Measurements from ENCODE around the gene GRM8.

The GRM8 gene

DNA sequence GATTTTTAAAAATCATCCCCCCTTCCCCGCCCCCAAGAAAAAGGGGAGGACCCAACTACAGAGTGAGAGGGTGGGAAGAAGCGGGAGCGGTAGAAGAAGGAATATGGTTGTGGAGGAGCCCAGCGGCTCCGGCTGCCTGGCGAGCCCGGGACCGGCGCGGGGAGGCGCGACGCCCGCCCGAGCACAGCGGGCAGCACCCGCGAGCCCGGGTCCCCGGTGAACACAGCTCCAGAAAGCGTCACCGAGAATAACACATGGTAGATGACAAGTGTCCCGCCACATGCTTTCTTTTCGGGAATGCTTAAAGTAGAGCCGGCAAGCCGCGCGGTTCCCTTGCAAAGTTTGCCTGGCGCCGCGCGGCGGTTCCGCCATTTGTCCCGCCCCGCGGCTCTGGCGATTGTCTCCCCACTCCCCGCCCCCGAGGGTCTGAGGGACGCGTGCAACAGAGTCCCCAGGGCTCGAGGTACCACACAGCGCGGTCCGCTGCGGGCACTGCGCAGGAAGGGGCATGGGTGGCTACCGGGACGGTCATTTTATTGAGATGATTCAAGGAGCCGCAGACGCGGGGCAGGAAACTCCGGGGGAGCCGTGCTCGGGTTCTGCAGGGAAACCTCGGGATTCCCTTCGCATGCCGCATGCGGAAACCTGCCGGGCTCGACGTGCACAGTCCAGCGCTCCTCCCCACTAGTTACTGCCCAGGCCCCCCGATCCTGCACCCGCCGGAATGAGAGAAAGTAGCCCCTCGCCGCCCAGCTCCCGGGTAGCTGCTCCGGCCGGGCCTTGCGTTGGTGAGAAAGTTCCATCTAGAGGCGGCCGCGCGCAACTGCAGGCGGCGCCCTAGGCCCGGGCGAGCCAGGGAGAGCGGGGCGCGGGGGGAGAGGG lies 781 bp upstream of the GRM8 start (continued):
- TF ChIP-seq ZBTB7A (tag by site-specific recombination; IDR thresholded peaks at IDR 0.05; ENCODE audit: low read depth) (no peak), IKZF3 (tag by site-specific recombination; IDR thresholded peaks at IDR 0.05) (peak; percentile 8), ZEB2 (tag by site-specific recombination; IDR thresholded peaks at IDR 0.05) (peak; percentile 67), ZNF629 (tag by site-specific recombination; IDR thresholded peaks at IDR 0.05) (no peak), ZNF184 (tag by site-specific recombination; IDR thresholded peaks at IDR 0.05) (no peak), ZNF23 (tag by site-specific recombination; IDR thresholded peaks at IDR 0.05; ENCODE audit: borderline replicate concordance) (no peak), ZNF658 (tag by site-specific recombination; IDR thresholded peaks at IDR 0.05) (no peak), ZNF274 (IDR thresholded peaks at IDR 0.05; ENCODE audit: low read length) (no peak), ZNF274 (tag by site-specific recombination; IDR thresholded peaks at IDR 0.05; ENCODE audit: borderline replicate concordance) (no peak), ZNF223 (tag by site-specific recombination; IDR thresholded peaks at IDR 0.05) (no peak), ZNF837 (tag by site-specific recombination; IDR thresholded peaks at IDR 0.05) (no peak), ZNF76 (tag by site-specific recombination; IDR thresholded peaks at IDR 0.05; ENCODE audit: borderline replicate concordance, low read depth) (no peak), ZNF707 (tag by site-specific recombination; IDR thresholded peaks at IDR 0.05) (no peak), ZNF501 (tag by site-specific recombination; IDR thresholded peaks at IDR 0.05) (peak; percentile 75; the same call in 1 of the 2 replicates), ZNF473 (tag by site-specific recombination; IDR thresholded peaks at IDR 0.05) (no peak)
- TF ChIP-seq, protein P1, sequence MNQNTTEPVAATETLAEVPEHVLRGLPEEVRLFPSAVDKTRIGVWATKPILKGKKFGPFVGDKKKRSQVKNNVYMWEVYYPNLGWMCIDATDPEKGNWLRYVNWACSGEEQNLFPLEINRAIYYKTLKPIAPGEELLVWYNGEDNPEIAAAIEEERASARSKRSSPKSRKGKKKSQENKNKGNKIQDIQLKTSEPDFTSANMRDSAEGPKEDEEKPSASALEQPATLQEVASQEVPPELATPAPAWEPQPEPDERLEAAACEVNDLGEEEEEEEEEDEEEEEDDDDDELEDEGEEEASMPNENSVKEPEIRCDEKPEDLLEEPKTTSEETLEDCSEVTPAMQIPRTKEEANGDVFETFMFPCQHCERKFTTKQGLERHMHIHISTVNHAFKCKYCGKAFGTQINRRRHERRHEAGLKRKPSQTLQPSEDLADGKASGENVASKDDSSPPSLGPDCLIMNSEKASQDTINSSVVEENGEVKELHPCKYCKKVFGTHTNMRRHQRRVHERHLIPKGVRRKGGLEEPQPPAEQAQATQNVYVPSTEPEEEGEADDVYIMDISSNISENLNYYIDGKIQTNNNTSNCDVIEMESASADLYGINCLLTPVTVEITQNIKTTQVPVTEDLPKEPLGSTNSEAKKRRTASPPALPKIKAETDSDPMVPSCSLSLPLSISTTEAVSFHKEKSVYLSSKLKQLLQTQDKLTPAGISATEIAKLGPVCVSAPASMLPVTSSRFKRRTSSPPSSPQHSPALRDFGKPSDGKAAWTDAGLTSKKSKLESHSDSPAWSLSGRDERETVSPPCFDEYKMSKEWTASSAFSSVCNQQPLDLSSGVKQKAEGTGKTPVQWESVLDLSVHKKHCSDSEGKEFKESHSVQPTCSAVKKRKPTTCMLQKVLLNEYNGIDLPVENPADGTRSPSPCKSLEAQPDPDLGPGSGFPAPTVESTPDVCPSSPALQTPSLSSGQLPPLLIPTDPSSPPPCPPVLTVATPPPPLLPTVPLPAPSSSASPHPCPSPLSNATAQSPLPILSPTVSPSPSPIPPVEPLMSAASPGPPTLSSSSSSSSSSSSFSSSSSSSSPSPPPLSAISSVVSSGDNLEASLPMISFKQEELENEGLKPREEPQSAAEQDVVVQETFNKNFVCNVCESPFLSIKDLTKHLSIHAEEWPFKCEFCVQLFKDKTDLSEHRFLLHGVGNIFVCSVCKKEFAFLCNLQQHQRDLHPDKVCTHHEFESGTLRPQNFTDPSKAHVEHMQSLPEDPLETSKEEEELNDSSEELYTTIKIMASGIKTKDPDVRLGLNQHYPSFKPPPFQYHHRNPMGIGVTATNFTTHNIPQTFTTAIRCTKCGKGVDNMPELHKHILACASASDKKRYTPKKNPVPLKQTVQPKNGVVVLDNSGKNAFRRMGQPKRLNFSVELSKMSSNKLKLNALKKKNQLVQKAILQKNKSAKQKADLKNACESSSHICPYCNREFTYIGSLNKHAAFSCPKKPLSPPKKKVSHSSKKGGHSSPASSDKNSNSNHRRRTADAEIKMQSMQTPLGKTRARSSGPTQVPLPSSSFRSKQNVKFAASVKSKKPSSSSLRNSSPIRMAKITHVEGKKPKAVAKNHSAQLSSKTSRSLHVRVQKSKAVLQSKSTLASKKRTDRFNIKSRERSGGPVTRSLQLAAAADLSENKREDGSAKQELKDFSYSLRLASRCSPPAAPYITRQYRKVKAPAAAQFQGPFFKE (tag by site-specific recombination; IDR thresholded peaks at IDR 0.05; ENCODE audit: borderline replicate concordance) = no peak
- TF ChIP-seq, protein P2, sequence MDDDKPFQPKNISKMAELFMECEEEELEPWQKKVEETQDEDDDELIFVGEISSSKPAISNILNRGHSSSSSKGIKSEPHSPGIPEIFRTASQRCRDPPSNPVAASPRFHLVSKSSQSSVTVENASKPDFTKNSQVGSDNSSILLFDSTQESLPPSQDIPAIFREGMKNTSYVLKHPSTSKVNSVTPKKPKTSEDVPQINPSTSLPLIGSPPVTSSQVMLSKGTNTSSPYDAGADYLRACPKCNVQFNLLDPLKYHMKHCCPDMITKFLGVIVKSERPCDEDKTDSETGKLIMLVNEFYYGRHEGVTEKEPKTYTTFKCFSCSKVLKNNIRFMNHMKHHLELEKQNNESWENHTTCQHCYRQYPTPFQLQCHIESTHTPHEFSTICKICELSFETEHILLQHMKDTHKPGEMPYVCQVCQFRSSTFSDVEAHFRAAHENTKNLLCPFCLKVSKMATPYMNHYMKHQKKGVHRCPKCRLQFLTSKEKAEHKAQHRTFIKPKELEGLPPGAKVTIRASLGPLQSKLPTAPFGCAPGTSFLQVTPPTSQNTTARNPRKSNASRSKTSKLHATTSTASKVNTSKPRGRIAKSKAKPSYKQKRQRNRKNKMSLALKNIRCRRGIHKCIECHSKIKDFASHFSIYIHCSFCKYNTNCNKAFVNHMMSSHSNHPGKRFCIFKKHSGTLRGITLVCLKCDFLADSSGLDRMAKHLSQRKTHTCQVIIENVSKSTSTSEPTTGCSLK (tag by site-specific recombination; IDR thresholded peaks at IDR 0.05) = no peak
- TF ChIP-seq, protein P3, sequence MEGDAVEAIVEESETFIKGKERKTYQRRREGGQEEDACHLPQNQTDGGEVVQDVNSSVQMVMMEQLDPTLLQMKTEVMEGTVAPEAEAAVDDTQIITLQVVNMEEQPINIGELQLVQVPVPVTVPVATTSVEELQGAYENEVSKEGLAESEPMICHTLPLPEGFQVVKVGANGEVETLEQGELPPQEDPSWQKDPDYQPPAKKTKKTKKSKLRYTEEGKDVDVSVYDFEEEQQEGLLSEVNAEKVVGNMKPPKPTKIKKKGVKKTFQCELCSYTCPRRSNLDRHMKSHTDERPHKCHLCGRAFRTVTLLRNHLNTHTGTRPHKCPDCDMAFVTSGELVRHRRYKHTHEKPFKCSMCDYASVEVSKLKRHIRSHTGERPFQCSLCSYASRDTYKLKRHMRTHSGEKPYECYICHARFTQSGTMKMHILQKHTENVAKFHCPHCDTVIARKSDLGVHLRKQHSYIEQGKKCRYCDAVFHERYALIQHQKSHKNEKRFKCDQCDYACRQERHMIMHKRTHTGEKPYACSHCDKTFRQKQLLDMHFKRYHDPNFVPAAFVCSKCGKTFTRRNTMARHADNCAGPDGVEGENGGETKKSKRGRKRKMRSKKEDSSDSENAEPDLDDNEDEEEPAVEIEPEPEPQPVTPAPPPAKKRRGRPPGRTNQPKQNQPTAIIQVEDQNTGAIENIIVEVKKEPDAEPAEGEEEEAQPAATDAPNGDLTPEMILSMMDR (tag by site-specific recombination; IDR thresholded peaks at IDR 0.05) = peak; percentile 68; the same call in 1 of the 2 replicates
- TF ChIP-seq, protein P4, sequence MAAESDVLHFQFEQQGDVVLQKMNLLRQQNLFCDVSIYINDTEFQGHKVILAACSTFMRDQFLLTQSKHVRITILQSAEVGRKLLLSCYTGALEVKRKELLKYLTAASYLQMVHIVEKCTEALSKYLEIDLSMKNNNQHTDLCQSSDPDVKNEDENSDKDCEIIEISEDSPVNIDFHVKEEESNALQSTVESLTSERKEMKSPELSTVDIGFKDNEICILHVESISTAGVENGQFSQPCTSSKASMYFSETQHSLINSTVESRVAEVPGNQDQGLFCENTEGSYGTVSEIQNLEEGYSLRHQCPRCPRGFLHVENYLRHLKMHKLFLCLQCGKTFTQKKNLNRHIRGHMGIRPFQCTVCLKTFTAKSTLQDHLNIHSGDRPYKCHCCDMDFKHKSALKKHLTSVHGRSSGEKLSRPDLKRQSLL (tag by site-specific recombination; IDR thresholded peaks at IDR 0.05) = no peak
- TF ChIP-seq, protein P5, sequence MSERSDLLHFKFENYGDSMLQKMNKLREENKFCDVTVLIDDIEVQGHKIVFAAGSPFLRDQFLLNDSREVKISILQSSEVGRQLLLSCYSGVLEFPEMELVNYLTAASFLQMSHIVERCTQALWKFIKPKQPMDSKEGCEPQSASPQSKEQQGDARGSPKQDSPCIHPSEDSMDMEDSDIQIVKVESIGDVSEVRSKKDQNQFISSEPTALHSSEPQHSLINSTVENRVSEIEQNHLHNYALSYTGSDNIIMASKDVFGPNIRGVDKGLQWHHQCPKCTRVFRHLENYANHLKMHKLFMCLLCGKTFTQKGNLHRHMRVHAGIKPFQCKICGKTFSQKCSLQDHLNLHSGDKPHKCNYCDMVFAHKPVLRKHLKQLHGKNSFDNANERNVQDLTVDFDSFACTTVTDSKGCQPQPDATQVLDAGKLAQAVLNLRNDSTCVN (tag by site-specific recombination; optimal IDR thresholded peaks at IDR 0.05) = peak; percentile 72
- TF ChIP-seq, protein P6, sequence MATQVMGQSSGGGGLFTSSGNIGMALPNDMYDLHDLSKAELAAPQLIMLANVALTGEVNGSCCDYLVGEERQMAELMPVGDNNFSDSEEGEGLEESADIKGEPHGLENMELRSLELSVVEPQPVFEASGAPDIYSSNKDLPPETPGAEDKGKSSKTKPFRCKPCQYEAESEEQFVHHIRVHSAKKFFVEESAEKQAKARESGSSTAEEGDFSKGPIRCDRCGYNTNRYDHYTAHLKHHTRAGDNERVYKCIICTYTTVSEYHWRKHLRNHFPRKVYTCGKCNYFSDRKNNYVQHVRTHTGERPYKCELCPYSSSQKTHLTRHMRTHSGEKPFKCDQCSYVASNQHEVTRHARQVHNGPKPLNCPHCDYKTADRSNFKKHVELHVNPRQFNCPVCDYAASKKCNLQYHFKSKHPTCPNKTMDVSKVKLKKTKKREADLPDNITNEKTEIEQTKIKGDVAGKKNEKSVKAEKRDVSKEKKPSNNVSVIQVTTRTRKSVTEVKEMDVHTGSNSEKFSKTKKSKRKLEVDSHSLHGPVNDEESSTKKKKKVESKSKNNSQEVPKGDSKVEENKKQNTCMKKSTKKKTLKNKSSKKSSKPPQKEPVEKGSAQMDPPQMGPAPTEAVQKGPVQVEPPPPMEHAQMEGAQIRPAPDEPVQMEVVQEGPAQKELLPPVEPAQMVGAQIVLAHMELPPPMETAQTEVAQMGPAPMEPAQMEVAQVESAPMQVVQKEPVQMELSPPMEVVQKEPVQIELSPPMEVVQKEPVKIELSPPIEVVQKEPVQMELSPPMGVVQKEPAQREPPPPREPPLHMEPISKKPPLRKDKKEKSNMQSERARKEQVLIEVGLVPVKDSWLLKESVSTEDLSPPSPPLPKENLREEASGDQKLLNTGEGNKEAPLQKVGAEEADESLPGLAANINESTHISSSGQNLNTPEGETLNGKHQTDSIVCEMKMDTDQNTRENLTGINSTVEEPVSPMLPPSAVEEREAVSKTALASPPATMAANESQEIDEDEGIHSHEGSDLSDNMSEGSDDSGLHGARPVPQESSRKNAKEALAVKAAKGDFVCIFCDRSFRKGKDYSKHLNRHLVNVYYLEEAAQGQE (tag by site-specific recombination; IDR thresholded peaks at IDR 0.05) = no peak
- TF ChIP-seq, protein P7, sequence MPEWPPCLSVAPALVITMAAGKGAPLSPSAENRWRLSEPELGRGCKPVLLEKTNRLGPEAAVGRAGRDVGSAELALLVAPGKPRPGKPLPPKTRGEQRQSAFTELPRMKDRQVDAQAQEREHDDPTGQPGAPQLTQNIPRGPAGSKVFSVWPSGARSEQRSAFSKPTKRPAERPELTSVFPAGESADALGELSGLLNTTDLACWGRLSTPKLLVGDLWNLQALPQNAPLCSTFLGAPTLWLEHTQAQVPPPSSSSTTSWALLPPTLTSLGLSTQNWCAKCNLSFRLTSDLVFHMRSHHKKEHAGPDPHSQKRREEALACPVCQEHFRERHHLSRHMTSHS (tag by site-specific recombination; IDR thresholded peaks at IDR 0.05) = no peak
